ENCODE measurements around the gene B4GALNT2. TPM values are rescaled to one million over a fixed set of nuclear protein-coding genes. Genes with fewer than 3 reads are reported as not detected.

B4GALNT2 gene
- total and polyA plus RNA-seq, 2 of the 13 experiments (the other 11 are each of a cell fraction or from before 2014, with no cell fraction given): not detected

GRCh38 chr17:49218941-49219913, 86.7 kb downstream of the B4GALNT2 start (continued):
- TF ChIP-seq, protein P1, sequence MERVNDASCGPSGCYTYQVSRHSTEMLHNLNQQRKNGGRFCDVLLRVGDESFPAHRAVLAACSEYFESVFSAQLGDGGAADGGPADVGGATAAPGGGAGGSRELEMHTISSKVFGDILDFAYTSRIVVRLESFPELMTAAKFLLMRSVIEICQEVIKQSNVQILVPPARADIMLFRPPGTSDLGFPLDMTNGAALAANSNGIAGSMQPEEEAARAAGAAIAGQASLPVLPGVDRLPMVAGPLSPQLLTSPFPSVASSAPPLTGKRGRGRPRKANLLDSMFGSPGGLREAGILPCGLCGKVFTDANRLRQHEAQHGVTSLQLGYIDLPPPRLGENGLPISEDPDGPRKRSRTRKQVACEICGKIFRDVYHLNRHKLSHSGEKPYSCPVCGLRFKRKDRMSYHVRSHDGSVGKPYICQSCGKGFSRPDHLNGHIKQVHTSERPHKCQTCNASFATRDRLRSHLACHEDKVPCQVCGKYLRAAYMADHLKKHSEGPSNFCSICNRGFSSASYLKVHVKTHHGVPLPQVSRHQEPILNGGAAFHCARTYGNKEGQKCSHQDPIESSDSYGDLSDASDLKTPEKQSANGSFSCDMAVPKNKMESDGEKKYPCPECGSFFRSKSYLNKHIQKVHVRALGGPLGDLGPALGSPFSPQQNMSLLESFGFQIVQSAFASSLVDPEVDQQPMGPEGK (CRISPR knock-in tag; IDR thresholded peaks at IDR 0.05): 0 out of 2 replicates have a peak, but pooled peaks have one; percentile 26
- TF ChIP-seq, protein P2, sequence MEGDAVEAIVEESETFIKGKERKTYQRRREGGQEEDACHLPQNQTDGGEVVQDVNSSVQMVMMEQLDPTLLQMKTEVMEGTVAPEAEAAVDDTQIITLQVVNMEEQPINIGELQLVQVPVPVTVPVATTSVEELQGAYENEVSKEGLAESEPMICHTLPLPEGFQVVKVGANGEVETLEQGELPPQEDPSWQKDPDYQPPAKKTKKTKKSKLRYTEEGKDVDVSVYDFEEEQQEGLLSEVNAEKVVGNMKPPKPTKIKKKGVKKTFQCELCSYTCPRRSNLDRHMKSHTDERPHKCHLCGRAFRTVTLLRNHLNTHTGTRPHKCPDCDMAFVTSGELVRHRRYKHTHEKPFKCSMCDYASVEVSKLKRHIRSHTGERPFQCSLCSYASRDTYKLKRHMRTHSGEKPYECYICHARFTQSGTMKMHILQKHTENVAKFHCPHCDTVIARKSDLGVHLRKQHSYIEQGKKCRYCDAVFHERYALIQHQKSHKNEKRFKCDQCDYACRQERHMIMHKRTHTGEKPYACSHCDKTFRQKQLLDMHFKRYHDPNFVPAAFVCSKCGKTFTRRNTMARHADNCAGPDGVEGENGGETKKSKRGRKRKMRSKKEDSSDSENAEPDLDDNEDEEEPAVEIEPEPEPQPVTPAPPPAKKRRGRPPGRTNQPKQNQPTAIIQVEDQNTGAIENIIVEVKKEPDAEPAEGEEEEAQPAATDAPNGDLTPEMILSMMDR (CRISPR knock-in tag; IDR thresholded peaks at IDR 0.05): peak; percentile 65
- no peak for TF ChIP-seq HOXD1 (CRISPR knock-in tag; IDR thresholded peaks at IDR 0.05)
- TF ChIP-seq SSRP1 (CRISPR knock-in tag; IDR thresholded peaks at IDR 0.05): no peak
- no peak for TF ChIP-seq NFE2 (CRISPR knock-in tag; IDR thresholded peaks at IDR 0.05)
- no peak for TF ChIP-seq TERF1 (CRISPR knock-in tag; IDR thresholded peaks at IDR 0.05)
- no peak for TF ChIP-seq ZNF30 (CRISPR knock-in tag; IDR thresholded peaks at IDR 0.05)
- peak; percentile 33; the same call in 1 of the 2 replicates for TF ChIP-seq ZNF687 (CRISPR knock-in tag; IDR thresholded peaks at IDR 0.05)
- no peak for TF ChIP-seq GMEB1 (CRISPR knock-in tag; IDR thresholded peaks at IDR 0.05; ENCODE audit: borderline replicate concordance)
- TF ChIP-seq ZNF644 (CRISPR knock-in tag; IDR thresholded peaks at IDR 0.05; ENCODE audit: low read depth): no peak
- no peak for TF ChIP-seq CCAR2 (optimal IDR thresholded peaks at IDR 0.05; ENCODE audit: low read depth, low read length)
- TF ChIP-seq HNRNPK (IDR thresholded peaks at IDR 0.05; ENCODE audit: low read depth, low read length, poor library complexity, severe bottlenecking): peak; percentile 11
